Measurements from ENCODE around the gene DNAH5. TPM values are rescaled to one million over a fixed set of nuclear protein-coding genes. Genes with fewer than 3 reads are reported as not detected.

Gene DNAH5
- total and polyA plus RNA-seq, 2 of the 8 experiments (the other 6 are each of a cell fraction or from before 2014, with no cell fraction given) = 0.30 to 0.73 TPM

- TF ChIP-seq RAD21 (IDR thresholded peaks at IDR 0.05 in 1 of 2, conservative IDR thresholded peaks at IDR 0.05 in 1 of 2; ENCODE audit: low read depth in 2 of 2, low read length in 2 of 2) = no peak
Measured at GRCh38 chr5:13898569-13898968, 45.9 kb downstream of the DNAH5 start (continued).

Data from H1 (cell line).